ENCODE results near the gene CPSF3.
"Not testable (repeated sequence)": the region's sequence is repeated elsewhere in the genome, so short reads cannot be mapped to it uniquely, and the experiment has no call there.

CPSF3 gene

GRCh38 chr2:9513946-9514345, 90.5 kb downstream of the CPSF3 start:
- H3K9me3 Mint-ChIP-seq; H3K27me3 Mint-ChIP-seq (ENCODE audit: low read depth); H3K27ac Mint-ChIP-seq; H3K4me1 Mint-ChIP-seq (ENCODE audit: low read depth); DNase-seq (ENCODE audit: low spot score); H3K4me3 Mint-ChIP-seq: not testable (repeated sequence)
- H3K36me3 Mint-ChIP-seq (ENCODE audit: low read depth) = peaks cover 36% of the 10 kb centered on the region

GRCh38 chr2:9517118-9517782, 93.8 kb downstream of the CPSF3 start:
- Mint-ChIP-seq H3K36me3 (ENCODE audit: low read depth) (peaks cover 42% of the 10 kb centered on the region), H3K4me1 (ENCODE audit: low read depth) (no peaks in the 10 kb centered on the region), H3K27ac (no peak overlapping the region), H3K27me3 (ENCODE audit: low read depth) (no peaks in the 10 kb centered on the region), H3K4me3 (no peak overlapping the region), H3K9me3 (no peaks in the 10 kb centered on the region)
- no peak for DNase-seq (ENCODE audit: low spot score)

- Mint-ChIP-seq H3K27ac (no peak overlapping the region), H3K4me1 (ENCODE audit: low read depth) (no peaks in the 10 kb centered on the region), H3K9me3 (no peaks in the 10 kb centered on the region), H3K36me3 (ENCODE audit: low read depth) (peaks cover 45% of the 10 kb centered on the region), H3K4me3 (no peak overlapping the region), H3K27me3 (ENCODE audit: low read depth) (no peaks in the 10 kb centered on the region)
- DNase-seq (ENCODE audit: low spot score) = no peak
These were observed 94.7 kb downstream of the CPSF3 start for GRCh38 chr2:9518163-9518562.

GRCh38 chr2:9518780-9519179, 95.3 kb downstream of the CPSF3 start:
- H3K27ac Mint-ChIP-seq = no peak overlapping the region
- no peaks in the 10 kb centered on the region for H3K9me3 Mint-ChIP-seq
- peaks cover 45% of the 10 kb centered on the region for H3K36me3 Mint-ChIP-seq (ENCODE audit: low read depth)
- no peak overlapping the region for H3K4me3 Mint-ChIP-seq
- no peak for DNase-seq (ENCODE audit: low spot score)
- no peaks in the 10 kb centered on the region for H3K4me1 Mint-ChIP-seq (ENCODE audit: low read depth)
- no peaks in the 10 kb centered on the region for H3K27me3 Mint-ChIP-seq (ENCODE audit: low read depth)

GRCh38 chr2:9519250-9519649, 95.8 kb downstream of the CPSF3 start:
- no peak for DNase-seq (ENCODE audit: low spot score)
- H3K36me3 Mint-ChIP-seq (ENCODE audit: low read depth) = peaks cover 46% of the 10 kb centered on the region
- no peak overlapping the region for H3K27ac Mint-ChIP-seq
- no peaks in the 10 kb centered on the region for H3K9me3 Mint-ChIP-seq
- no peaks in the 10 kb centered on the region for H3K27me3 Mint-ChIP-seq (ENCODE audit: low read depth)
- no peaks in the 10 kb centered on the region for H3K4me1 Mint-ChIP-seq (ENCODE audit: low read depth)
- no peak overlapping the region for H3K4me3 Mint-ChIP-seq
